Psoas muscle (tissue), 8 donors: Measurements from ENCODE around the gene MICALL2. TPM values are rescaled to one million over a fixed set of nuclear protein-coding genes. Genes with fewer than 3 reads are reported as not detected.

Experiments used
- ATAC-seq, 4 donors: fragments of 200-7000 bp; cut with Tn5 transposase; one replicate each; pipeline ENCODE4 v1.9.1; 2020; ENCODE audit warnings: moderate library complexity in 3 of 4, mild to moderate bottlenecking in 2 of 4
- DNase-seq, 2 donors: peaks; one replicate each; pipeline ENCODE4 v3.0.0-alpha.2; 2020
- H3K27ac ChIP-seq: fragments of 200-600 bp; one replicate; pipeline ENCODE4 v1.8.0; 2022
- H3K27me3 ChIP-seq, 3 donors: fragments of 200-600 bp in 1 of 3; one replicate each; pipeline versions ENCODE4 v1.6.1 to v1.8.0; 2013 to 2022; ENCODE audit warnings: low read length in 2 of 3, mild to moderate bottlenecking in 2 of 3, moderate library complexity in 1 of 3; ENCODE audit not compliant: insufficient read depth in 3 of 3
- H3K36me3 ChIP-seq, 2 donors: fragments of 200-600 bp in 1 of 2; one replicate each; pipeline versions ENCODE4 v1.6.1 to v1.8.0; 2013 to 2022; ENCODE audit warnings: low read depth in 1 of 2, mild to moderate bottlenecking in 1 of 2, moderate library complexity in 1 of 2; ENCODE audit not compliant: insufficient read depth in 1 of 2
- H3K4me1 ChIP-seq: fragments of 200-600 bp; one replicate; pipeline ENCODE4 v1.8.0; 2022
- H3K4me3 ChIP-seq: fragments of 200-600 bp; one replicate; pipeline ENCODE4 v1.8.0; 2022; ENCODE audit warnings: mild to moderate bottlenecking
- H3K9me3 ChIP-seq: fragments of 200-600 bp; one replicate; pipeline ENCODE4 v1.8.0; 2022
- CTCF ChIP-seq: fragments of 200-600 bp; IDR thresholded peaks from one replicate; pipeline ENCODE4 v1.8.0; 2022; ENCODE audit warnings: antibody characterized with exemption
- WGBS, 3 donors: extraction: QIAGEN DNeasy Blood & Tissue Kit; methylation state at CpG; one replicate each; pipeline versions ENCODE4 v1.1.6 to v1.1.7; 2013; 5-methylcytosine and 5-hydroxymethylcytosine counted together
- intact Hi-C, 2 donors: fragments of 100-400 bp; cut with DNase I; formaldehyde crosslinking; loops; one replicate each; pipeline versions ENCODE4 v1.11.0 to v1.14.2; 2022
- polyA plus RNA-seq, 3 donors: library from polyadenylated mRNA; stranded (reverse); fragments of 200-250 nt; gene quantifications; one replicate each; pipeline ENCODE4 v1.2.3, GENCODE V29; 2013
- total RNA-seq, 4 donors: library from RNA; stranded (reverse); fragmentation: NEBNext Ultra II Directional in 2 of 4; extraction: Animal tissue kit (Norgen Biotek cat#: 25700) in 2 of 4; gene quantifications; one replicate each; pipeline versions ENCODE4 v1.2.1 to v1.2.4, GENCODE V29; 2021 to 2023
- donor health status: healthy with polysubstance abuse.
- donor health status: DM: no; HTN: no; CAD: no; lungs with moderate emphysema.
- donor health status: Bipolar disorder and iron deficiency.
- donor health status: healthy.
- donor health status: DM: yes; HTN: yes; CAD: no.
- donor health status: DM: no; HTN: no; CAD: no.
- donor health status: DM: no; HTN: no; CAD: no.
- donor health status: DM: yes; HTN: yes; CAD: no.

MICALL2 gene
- total and polyA plus RNA-seq, 7 donors: 4.6 to 12.0 (median 5.8) TPM

GRCh38 chr7:1496531-1497292 is 37.4 kb upstream of the MICALL2 start:
- 91 to 92% (median 92%) methylated on average over 33 of the region's 33 CpGs for WGBS, 3 donors
- ATAC-seq (no peak), DNase-seq (no peak)

GRCh38 chr7:1495564-1496242 is 36.4 kb upstream of the MICALL2 start:
- no peaks in the 10 kb centered on the region for H3K9me3 ChIP-seq
- no peak overlapping the region for H3K4me3 ChIP-seq
- no peaks in the 10 kb centered on the region for H3K27me3 ChIP-seq
- intact Hi-C loops: loop anchor here in 1 of 2 donors (2.0 kb wide), 1 partner anchor 17 kb away; no protein-coding TSS in a partner anchor
- DNase-seq (no peak), ATAC-seq (no peak)
- H3K27ac ChIP-seq: no peak overlapping the region
- peaks cover 3 to 90% of the 10 kb centered on the region in 2 donors for H3K36me3 ChIP-seq
- 88 to 92% (median 91%) methylated on average over 29 to 34 of the region's 34 CpGs for WGBS, 3 donors
- TF ChIP-seq CTCF: no peak
- no peaks in the 10 kb centered on the region for H3K4me1 ChIP-seq

More at GRCh38 chr7:1496531-1497292, 37.4 kb upstream of the MICALL2 start:
- H3K9me3 ChIP-seq: no peaks in the 10 kb centered on the region
- intact Hi-C loops: no loop called here
- no peak for TF ChIP-seq CTCF
- H3K4me1 ChIP-seq: peaks cover 3% of the 10 kb centered on the region
- H3K36me3 ChIP-seq: peaks cover 3 to 91% of the 10 kb centered on the region in 2 donors
- no peaks in the 10 kb centered on the region for H3K27me3 ChIP-seq
- H3K4me3 ChIP-seq: no peak overlapping the region
- no peak overlapping the region for H3K27ac ChIP-seq

GRCh38 chr7:1494866-1495563 is 35.7 kb upstream of the MICALL2 start:
- WGBS, 3 donors: 90 to 94% (median 91%) methylated on average over 27 of the region's 27 CpGs
- H3K4me3 ChIP-seq: no peak overlapping the region
- peaks cover 3 to 90% of the 10 kb centered on the region in 2 donors for H3K36me3 ChIP-seq
- intact Hi-C loops: loop anchor here in 1 of 2 donors (2.0 kb wide), 1 partner anchor 16 kb away; no protein-coding TSS in a partner anchor
- TF ChIP-seq CTCF: no peak
- no peak for DNase-seq
- H3K4me1 ChIP-seq: no peaks in the 10 kb centered on the region
- H3K27ac ChIP-seq: no peak overlapping the region
- no peaks in the 10 kb centered on the region for H3K27me3 ChIP-seq
- no peaks in the 10 kb centered on the region for H3K9me3 ChIP-seq
- peak in 1 of 4 donors; percentile 8 for ATAC-seq

- Histone ChIP-seq H3K27me3 (no peaks in the 10 kb centered on the region), H3K36me3 (peaks cover 3 to 90% of the 10 kb centered on the region in 2 donors), H3K4me1 (no peaks in the 10 kb centered on the region), H3K9me3 (no peaks in the 10 kb centered on the region), H3K4me3 (no peak overlapping the region), H3K27ac (no peak overlapping the region)
- TF ChIP-seq CTCF: no peak
- no peak for DNase-seq
- intact Hi-C loops: loop anchor here in 1 of 2 donors (2.0 kb wide), 1 partner anchor 16 kb away; no protein-coding TSS in a partner anchor
- WGBS, 3 donors: 86 to 91% (median 91%) methylated on average over 23 to 25 of the region's 25 CpGs
- no peak for ATAC-seq
Observed at GRCh38 chr7:1494447-1494846, 35.2 kb upstream of the MICALL2 start.
